Transverse colon (tissue), 4 donors: ENCODE measurements around the gene HRK. TPM values are rescaled to one million over a fixed set of nuclear protein-coding genes. Genes with fewer than 3 reads are reported as not detected.

Source experiments
- DNase-seq: peaks from one replicate; pipeline ENCODE4 v3.0.0-alpha.2; 2019
- H3K27ac ChIP-seq, 4 donors: fragments of 200-600 bp; sonication (generic); 2 replicates each; pipeline ENCODE4 v1.5.1; 2016 to 2018; ENCODE audit warnings: inconsistent platforms in 4 of 4
- H3K27me3 ChIP-seq: fragments of 200-600 bp; sonication (generic); 2 replicates; pipeline ENCODE4 v1.5.1; 2017; ENCODE audit warnings: inconsistent platforms
- H3K36me3 ChIP-seq, 4 donors: fragments of 200-600 bp; sonication (generic); 2 replicates each; pipeline ENCODE4 v1.5.1; 2017 to 2019; ENCODE audit warnings: inconsistent platforms in 4 of 4
- H3K4me1 ChIP-seq, 4 donors: fragments of 200-600 bp; sonication (generic); 2 replicates each; pipeline ENCODE4 v1.5.1; 2017 to 2020; ENCODE audit warnings: inconsistent platforms in 4 of 4
- H3K4me3 ChIP-seq, 4 donors: fragments of 200-600 bp; sonication (generic); 1 replicate in 1 of 4; 2 replicates in 3 of 4; pipeline versions ENCODE4 v1.5.1 to v1.6.1; 2017 to 2019; ENCODE audit warnings: inconsistent platforms in 4 of 4
- H3K9me3 ChIP-seq, 2 donors: fragments of 200-600 bp; sonication (generic); 2 replicates each; pipeline ENCODE4 v1.5.1; 2017 to 2019; ENCODE audit warnings: inconsistent platforms in 2 of 2
- EP300 ChIP-seq: sonication (generic); formaldehyde crosslinking; IDR thresholded peaks from one replicate; pipeline ENCODE4 v1.6.1; 2017; ENCODE audit warnings: antibody characterized with exemption, low read depth
- POLR2A ChIP-seq: fragments of 450-650 bp; IDR thresholded peaks from one replicate; pipeline ENCODE4 v1.6.1; 2016; ENCODE audit warnings: antibody characterized with exemption, mild to moderate bottlenecking, moderate library complexity
- POLR2AphosphoS5 ChIP-seq, 3 donors: sonication (generic); formaldehyde crosslinking; IDR thresholded peaks; one replicate each; pipeline ENCODE4 v1.6.1; 2016; ENCODE audit warnings: antibody characterized with exemption in 3 of 3
- WGBS, 2 donors: methylation state at CpG; one replicate each; pipeline ENCODE4 v1.1.5; 2018; ENCODE audit warnings: low coverage in 1 of 2; 5-methylcytosine and 5-hydroxymethylcytosine counted together
- in situ Hi-C, 4 donors: fragments of 200-750 bp; cut with MboI; loops; one replicate each; pipeline versions ENCODE4 v1.15.0 to v1.15.1; 2017; ENCODE audit warnings: low sequenced_read_pairs in 3 of 4, low pct_ligation_motif_present in 1 of 4, low pct_unique_long_range_greater_than_20kb in 1 of 4
- intact Hi-C: fragments of 100-400 bp; cut with DNase I; formaldehyde crosslinking; loops from one replicate; pipeline ENCODE4 v1.15.1; 2023; ENCODE audit warnings: low total_unique reads
- total RNA-seq, 4 donors: library from RNA; depleted of rRNA; stranded (reverse); fragments of >200 nt; gene quantifications; one replicate each; pipeline ENCODE4 v1.1.0, GENCODE V29; 2016
- TF ChIP-seq, protein P1 (sequence below), 5 experiments: fragments of 200-600 bp in 3 of 5; fragments of 450-650 bp in 2 of 5; sonication (generic) in 3 of 5; IDR thresholded peaks; 1 replicate in 2 of 5; 2 replicates in 3 of 5; pipeline ENCODE4 v1.5.1; 2016 to 2017; ENCODE audit warnings: antibody characterized with exemption in 5 of 5, inconsistent platforms in 3 of 5, mild to moderate bottlenecking in 2 of 5, moderate library complexity in 1 of 5

Gene HRK
- total RNA-seq, 4 donors from 2014 or later: 0.48 TPM; not detected in 3

DNA sequence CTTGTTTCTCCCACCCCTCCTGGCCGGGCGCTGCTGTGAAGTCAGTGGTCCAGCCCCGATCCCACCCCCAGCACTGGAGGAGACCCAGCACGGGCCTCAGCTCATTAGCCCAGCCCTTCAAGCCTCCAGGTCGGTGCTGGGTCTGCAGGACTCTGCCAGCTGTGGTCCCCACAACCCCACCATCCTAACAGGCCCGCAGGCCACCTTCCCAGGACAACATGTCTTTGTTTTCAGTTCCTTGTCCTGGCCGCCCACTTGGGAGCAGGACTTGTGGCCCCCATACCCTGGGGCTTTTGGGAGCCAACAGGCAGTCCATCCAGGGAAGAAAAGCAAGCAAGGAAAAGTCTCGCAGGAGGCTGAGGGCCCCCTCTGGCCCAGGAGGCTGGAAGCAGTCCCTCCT is 60.0 kb downstream of the HRK start:
- no peak overlapping the region for H3K27ac ChIP-seq
- in situ Hi-C loops (loop anchor here in 1 of 4 donors (10.0 kb wide), 1 partner anchor 86 kb away; the partner anchor contains the start of genes RNFT2 and SPRING1), intact Hi-C loops (no loop called here)
- no peak for DNase-seq
- H3K4me3 ChIP-seq: no peak overlapping the region
- H3K4me1 ChIP-seq: peaks cover 0 to 16% (median 8%) of the 10 kb centered on the region in 4 donors
- H3K27me3 ChIP-seq: no peaks in the 10 kb centered on the region
- H3K9me3 ChIP-seq: peaks cover 0 to 6% of the 10 kb centered on the region in 2 donors
- H3K36me3 ChIP-seq: no peaks in the 10 kb centered on the region
- TF ChIP-seq POLR2AphosphoS5 (IDR thresholded peaks at IDR 0.05): no peak
- TF ChIP-seq EP300: no peak
- TF ChIP-seq, protein P1, sequence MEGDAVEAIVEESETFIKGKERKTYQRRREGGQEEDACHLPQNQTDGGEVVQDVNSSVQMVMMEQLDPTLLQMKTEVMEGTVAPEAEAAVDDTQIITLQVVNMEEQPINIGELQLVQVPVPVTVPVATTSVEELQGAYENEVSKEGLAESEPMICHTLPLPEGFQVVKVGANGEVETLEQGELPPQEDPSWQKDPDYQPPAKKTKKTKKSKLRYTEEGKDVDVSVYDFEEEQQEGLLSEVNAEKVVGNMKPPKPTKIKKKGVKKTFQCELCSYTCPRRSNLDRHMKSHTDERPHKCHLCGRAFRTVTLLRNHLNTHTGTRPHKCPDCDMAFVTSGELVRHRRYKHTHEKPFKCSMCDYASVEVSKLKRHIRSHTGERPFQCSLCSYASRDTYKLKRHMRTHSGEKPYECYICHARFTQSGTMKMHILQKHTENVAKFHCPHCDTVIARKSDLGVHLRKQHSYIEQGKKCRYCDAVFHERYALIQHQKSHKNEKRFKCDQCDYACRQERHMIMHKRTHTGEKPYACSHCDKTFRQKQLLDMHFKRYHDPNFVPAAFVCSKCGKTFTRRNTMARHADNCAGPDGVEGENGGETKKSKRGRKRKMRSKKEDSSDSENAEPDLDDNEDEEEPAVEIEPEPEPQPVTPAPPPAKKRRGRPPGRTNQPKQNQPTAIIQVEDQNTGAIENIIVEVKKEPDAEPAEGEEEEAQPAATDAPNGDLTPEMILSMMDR (IDR thresholded peaks at IDR 0.05): no peak
- no peak for TF ChIP-seq POLR2A
- WGBS, 2 donors: 82 to 85% methylated on average over 4 to 8 of the region's 8 CpGs

DNA sequence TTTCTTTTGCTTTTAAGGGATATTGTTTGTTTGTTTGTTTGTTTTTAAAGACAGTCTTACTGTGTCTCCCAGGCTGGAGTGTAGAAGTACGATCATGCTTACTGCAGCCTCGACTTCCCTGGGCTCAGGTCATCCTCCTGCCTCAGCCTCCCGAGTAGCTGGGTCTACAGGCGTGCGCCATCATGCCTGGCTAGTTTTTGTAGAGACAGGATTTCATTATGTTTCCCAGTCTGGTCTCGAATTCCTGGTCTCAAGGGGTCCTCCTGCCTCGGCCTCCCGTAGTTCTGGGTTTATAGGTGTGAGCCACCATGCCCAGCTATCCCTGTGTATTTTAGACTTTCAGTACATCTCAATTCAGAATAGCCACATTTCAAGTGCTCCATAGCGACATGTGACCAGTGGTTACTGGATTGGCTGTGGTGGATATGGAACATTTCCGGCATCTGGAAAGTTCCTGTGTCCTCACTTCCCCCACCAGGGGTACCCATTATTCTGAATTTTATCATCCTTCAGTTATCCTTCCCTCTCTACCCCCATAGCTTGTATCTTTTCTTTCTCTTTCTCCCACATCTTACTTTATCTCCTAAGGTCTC is 61.1 kb downstream of the HRK start:
- 42 to 71% methylated on average over 3 to 10 of the region's 10 CpGs for WGBS, 2 donors
- peak overlapping the region; percentile 90 to 94 (median 92) for H3K27ac ChIP-seq
- in situ Hi-C loops: loop anchor here in 1 of 4 donors (10.0 kb wide), 1 partner anchor 85 kb away; the partner anchor contains the start of genes RNFT2 and SPRING1

DNA sequence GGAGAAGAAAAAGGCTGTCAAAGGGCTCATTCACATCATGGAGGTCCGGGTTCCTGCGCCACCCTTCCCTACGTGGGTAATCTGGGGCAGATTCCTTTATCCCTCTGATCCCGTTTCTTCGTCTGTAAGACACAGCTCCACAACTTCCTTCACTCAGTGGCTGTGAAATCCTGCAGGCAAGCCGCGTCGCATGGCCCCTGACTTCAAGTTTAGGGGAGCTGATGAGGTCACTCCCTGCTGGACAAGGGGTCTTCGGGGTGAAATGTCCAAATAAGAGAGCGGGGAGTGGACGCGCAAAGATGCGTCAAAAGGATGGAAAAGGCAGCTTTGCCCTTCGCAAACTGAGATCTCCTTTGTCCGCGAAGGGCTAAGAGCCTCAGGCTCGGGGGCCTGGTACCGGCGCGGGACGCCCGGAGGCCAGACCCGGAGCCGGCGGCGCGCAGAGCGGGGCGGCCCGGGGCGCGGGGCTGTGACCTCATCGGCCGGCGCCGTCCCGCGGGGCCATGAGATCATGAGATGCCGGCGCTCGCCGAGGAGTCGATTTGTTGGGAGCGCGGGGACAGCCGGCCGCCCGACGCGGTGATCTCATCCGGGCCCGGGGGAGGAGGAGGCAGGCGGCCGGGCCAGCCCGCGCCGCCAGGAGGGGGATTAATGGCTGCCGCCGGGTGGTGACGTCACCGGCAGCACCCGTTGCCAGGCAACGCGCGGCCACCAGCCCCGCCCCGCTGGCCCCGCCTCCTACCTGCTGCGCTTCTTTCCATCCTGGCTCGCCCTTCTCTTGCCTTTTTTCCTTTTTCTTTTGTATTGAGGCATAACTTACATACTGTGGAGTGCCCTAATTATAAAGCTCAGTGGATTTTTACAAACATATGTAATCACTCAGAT is 62.1 kb downstream of the HRK start:
- in situ Hi-C loops (no loop called here), intact Hi-C loops (loop anchor here (5.0 to 10.0 kb wide), 2 partner anchors 82 to 1866 kb away; partner anchors contain the start of genes RNFT2 and SPRING1)
- TF ChIP-seq, protein P1 (IDR thresholded peaks at IDR 0.05): peak in 1 of 5 experiments; percentile 3
- peak; percentile 20 to 77 (median 62) for TF ChIP-seq POLR2AphosphoS5 (IDR thresholded peaks at IDR 0.05)
- peak; percentile 43 for TF ChIP-seq POLR2A
- no peak for TF ChIP-seq EP300
- H3K27me3 ChIP-seq: no peaks in the 10 kb centered on the region
- H3K4me3 ChIP-seq: peak overlapping the region; percentile 51 to 84 (median 58)
- H3K36me3 ChIP-seq: no peaks in the 10 kb centered on the region
- peaks cover 0 to 16% (median 8%) of the 10 kb centered on the region in 4 donors for H3K4me1 ChIP-seq
- 0 to 2% methylated on average over 5 to 31 of the region's 70 CpGs for WGBS, 2 donors
- peak; percentile 92 for DNase-seq
- peak overlapping the region; percentile 90 to 94 (median 92) for H3K27ac ChIP-seq
- no peaks in the 10 kb centered on the region for H3K9me3 ChIP-seq

More for the DNA sequence above, 61.1 kb downstream of the HRK start:
- TF ChIP-seq POLR2AphosphoS5 (IDR thresholded peaks at IDR 0.05): no peak
- no peak for TF ChIP-seq EP300
- TF ChIP-seq, protein P1 (IDR thresholded peaks at IDR 0.05): no peak
- no peak for TF ChIP-seq POLR2A
- no peaks in the 10 kb centered on the region for H3K27me3 ChIP-seq
- intact Hi-C loops: no loop called here
- peaks cover 0 to 5% of the 10 kb centered on the region in 2 donors for H3K9me3 ChIP-seq
- DNase-seq: no peak
- H3K36me3 ChIP-seq: no peaks in the 10 kb centered on the region
- H3K4me1 ChIP-seq: peaks cover 0 to 16% (median 8%) of the 10 kb centered on the region in 4 donors
- H3K4me3 ChIP-seq: no peak overlapping the region
